Measurements from ENCODE around the gene NCOA6. TPM values are rescaled to one million over a fixed set of nuclear protein-coding genes. Genes with fewer than 3 reads are reported as not detected.
A peak's percentile ranks its signal among the peaks of the same experiment; 100 is the strongest.

The NCOA6 gene
- polyA plus RNA-seq, 1 donor from 2014 or later, result 13.0 TPM

DNA sequence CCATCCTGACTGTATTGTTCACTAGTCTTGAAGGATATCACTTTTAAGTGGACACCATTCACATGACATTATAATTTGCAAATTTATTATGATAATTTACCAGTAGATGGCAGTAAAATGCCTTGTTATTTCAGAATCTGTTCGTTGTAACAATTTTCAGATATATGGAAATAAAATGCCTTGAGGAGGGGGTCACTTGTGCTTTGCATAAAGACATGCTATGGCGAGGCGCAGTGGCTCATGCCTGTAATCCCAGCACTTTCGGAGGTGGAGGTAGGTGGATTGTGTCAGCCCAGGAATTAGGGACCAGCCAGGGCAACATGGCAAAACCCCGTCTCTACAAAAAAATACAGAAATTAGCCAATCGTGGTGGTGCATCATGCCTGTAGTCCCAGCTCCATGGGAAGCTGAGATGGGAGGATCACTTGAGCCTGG is 9.0 kb upstream of the NCOA6 start:
- Histone ChIP-seq H2AFZ (ENCODE audit: low read depth, low read length) (no peak overlapping the region), H3K27ac (ENCODE audit: low read length) (no peak overlapping the region)
- TF ChIP-seq POLR2AphosphoS5 (IDR thresholded peaks at IDR 0.05) (no peak), MXI1 (conservative IDR thresholded peaks at IDR 0.05; ENCODE audit: poor library complexity, severe bottlenecking) (no peak), RAD21 (conservative IDR thresholded peaks at IDR 0.05) (peak; percentile 71), SMC3 (conservative IDR thresholded peaks at IDR 0.05; ENCODE audit: poor library complexity) (peak; percentile 62), EZH2 (IDR thresholded peaks at IDR 0.05; ENCODE audit: borderline replicate concordance, insufficient read depth, low read length, poor library complexity, severe bottlenecking) (no peak), EP300 (conservative IDR thresholded peaks at IDR 0.05; ENCODE audit: poor library complexity, severe bottlenecking) (no peak)
- TF ChIP-seq, protein P1, sequence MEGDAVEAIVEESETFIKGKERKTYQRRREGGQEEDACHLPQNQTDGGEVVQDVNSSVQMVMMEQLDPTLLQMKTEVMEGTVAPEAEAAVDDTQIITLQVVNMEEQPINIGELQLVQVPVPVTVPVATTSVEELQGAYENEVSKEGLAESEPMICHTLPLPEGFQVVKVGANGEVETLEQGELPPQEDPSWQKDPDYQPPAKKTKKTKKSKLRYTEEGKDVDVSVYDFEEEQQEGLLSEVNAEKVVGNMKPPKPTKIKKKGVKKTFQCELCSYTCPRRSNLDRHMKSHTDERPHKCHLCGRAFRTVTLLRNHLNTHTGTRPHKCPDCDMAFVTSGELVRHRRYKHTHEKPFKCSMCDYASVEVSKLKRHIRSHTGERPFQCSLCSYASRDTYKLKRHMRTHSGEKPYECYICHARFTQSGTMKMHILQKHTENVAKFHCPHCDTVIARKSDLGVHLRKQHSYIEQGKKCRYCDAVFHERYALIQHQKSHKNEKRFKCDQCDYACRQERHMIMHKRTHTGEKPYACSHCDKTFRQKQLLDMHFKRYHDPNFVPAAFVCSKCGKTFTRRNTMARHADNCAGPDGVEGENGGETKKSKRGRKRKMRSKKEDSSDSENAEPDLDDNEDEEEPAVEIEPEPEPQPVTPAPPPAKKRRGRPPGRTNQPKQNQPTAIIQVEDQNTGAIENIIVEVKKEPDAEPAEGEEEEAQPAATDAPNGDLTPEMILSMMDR (IDR thresholded peaks at IDR 0.05; ENCODE audit: poor library complexity, severe bottlenecking), result peak; percentile 70
- TF ChIP-seq, protein P2, sequence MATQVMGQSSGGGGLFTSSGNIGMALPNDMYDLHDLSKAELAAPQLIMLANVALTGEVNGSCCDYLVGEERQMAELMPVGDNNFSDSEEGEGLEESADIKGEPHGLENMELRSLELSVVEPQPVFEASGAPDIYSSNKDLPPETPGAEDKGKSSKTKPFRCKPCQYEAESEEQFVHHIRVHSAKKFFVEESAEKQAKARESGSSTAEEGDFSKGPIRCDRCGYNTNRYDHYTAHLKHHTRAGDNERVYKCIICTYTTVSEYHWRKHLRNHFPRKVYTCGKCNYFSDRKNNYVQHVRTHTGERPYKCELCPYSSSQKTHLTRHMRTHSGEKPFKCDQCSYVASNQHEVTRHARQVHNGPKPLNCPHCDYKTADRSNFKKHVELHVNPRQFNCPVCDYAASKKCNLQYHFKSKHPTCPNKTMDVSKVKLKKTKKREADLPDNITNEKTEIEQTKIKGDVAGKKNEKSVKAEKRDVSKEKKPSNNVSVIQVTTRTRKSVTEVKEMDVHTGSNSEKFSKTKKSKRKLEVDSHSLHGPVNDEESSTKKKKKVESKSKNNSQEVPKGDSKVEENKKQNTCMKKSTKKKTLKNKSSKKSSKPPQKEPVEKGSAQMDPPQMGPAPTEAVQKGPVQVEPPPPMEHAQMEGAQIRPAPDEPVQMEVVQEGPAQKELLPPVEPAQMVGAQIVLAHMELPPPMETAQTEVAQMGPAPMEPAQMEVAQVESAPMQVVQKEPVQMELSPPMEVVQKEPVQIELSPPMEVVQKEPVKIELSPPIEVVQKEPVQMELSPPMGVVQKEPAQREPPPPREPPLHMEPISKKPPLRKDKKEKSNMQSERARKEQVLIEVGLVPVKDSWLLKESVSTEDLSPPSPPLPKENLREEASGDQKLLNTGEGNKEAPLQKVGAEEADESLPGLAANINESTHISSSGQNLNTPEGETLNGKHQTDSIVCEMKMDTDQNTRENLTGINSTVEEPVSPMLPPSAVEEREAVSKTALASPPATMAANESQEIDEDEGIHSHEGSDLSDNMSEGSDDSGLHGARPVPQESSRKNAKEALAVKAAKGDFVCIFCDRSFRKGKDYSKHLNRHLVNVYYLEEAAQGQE (IDR thresholded peaks at IDR 0.05; ENCODE audit: borderline replicate concordance), result no peak

DNA sequence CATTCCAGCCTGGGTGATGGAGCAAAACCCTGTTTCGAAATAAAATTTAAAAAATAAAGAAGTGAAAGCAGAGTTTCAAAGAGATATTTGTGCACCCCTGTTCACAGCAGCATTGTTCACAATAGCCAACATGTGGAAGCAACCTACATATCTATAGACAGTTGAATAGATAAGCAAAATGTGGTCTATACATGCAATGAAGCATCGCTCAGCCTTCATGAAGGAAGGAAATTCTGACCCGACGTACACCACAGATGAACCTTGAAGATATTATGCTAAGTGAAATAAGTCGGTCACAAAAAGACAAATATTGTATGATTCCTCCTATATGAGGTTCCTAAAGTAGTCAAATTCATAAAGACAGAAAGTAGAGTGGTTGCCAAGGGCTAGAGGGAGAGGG is 6.5 kb upstream of the NCOA6 start:
- Histone ChIP-seq H3K4me2 (ENCODE audit: low read length) (no peak overlapping the region), H3K36me3 (ENCODE audit: insufficient read depth, low read length) (no peaks in the 10 kb centered on the region)

More for the DNA sequence above, 9.0 kb upstream of the NCOA6 start:
- no peak overlapping the region for H3K4me3 ChIP-seq (ENCODE audit: low read length)
- no peaks in the 10 kb centered on the region for H4K20me1 ChIP-seq (ENCODE audit: insufficient read depth)
- H3K79me2 ChIP-seq (replicated peaks; ENCODE audit: insufficient read depth, low read length), result no peaks in the 10 kb centered on the region
- no peak overlapping the region for H3K4me2 ChIP-seq (ENCODE audit: low read length)
- no peaks in the 10 kb centered on the region for H3K9me2 ChIP-seq (ENCODE audit: insufficient read depth, low read length)
- no peaks in the 10 kb centered on the region for H3K9me3 ChIP-seq (ENCODE audit: low read length)
- no peaks in the 10 kb centered on the region for H3K27me3 ChIP-seq (ENCODE audit: insufficient read depth, low read depth, low read length)
- H3K36me3 ChIP-seq (ENCODE audit: insufficient read depth, low read length), result no peaks in the 10 kb centered on the region
- H3F3A ChIP-seq (ENCODE audit: insufficient read depth, low read length, poor library complexity, severe bottlenecking), result no peaks in the 10 kb centered on the region
- H3K9ac ChIP-seq (ENCODE audit: low read length), result no peak overlapping the region

More for the DNA sequence above, 6.5 kb upstream of the NCOA6 start:
- Histone ChIP-seq H3K9me3 (ENCODE audit: low read length) (no peaks in the 10 kb centered on the region), H3K79me2 (replicated peaks; ENCODE audit: insufficient read depth, low read length) (no peaks in the 10 kb centered on the region), H2AFZ (ENCODE audit: low read depth, low read length) (no peak overlapping the region), H3K9me2 (ENCODE audit: insufficient read depth, low read length) (no peaks in the 10 kb centered on the region), H3K4me3 (ENCODE audit: low read length) (no peak overlapping the region), H4K20me1 (ENCODE audit: insufficient read depth) (no peaks in the 10 kb centered on the region), H3K9ac (ENCODE audit: low read length) (no peak overlapping the region), H3K27ac (ENCODE audit: low read length) (no peak overlapping the region), H3K27me3 (ENCODE audit: insufficient read depth, low read depth, low read length) (no peaks in the 10 kb centered on the region), H3F3A (ENCODE audit: insufficient read depth, low read length, poor library complexity, severe bottlenecking) (no peaks in the 10 kb centered on the region)
- no peak for TF ChIP-seq SMC3 (conservative IDR thresholded peaks at IDR 0.05; ENCODE audit: poor library complexity)
- TF ChIP-seq TAF1 (IDR thresholded peaks at IDR 0.05; ENCODE audit: low read depth), result no peak
- TF ChIP-seq MXI1 (conservative IDR thresholded peaks at IDR 0.05; ENCODE audit: poor library complexity, severe bottlenecking), result no peak
- no peak for TF ChIP-seq EZH2 (IDR thresholded peaks at IDR 0.05; ENCODE audit: borderline replicate concordance, insufficient read depth, low read length, poor library complexity, severe bottlenecking)
- TF ChIP-seq POLR2AphosphoS5 (IDR thresholded peaks at IDR 0.05), result no peak
- TF ChIP-seq, protein P2 (IDR thresholded peaks at IDR 0.05; ENCODE audit: borderline replicate concordance), result no peak
- TF ChIP-seq EP300 (conservative IDR thresholded peaks at IDR 0.05; ENCODE audit: poor library complexity, severe bottlenecking), result no peak
- TF ChIP-seq, protein P1 (IDR thresholded peaks at IDR 0.05; ENCODE audit: poor library complexity, severe bottlenecking), result no peak
- no peak for TF ChIP-seq RAD21 (conservative IDR thresholded peaks at IDR 0.05)
